Naive B cell (primary cell): ENCODE measurements around the gene RHCE. TPM values are rescaled to one million over a fixed set of nuclear protein-coding genes. Genes with fewer than 3 reads are reported as not detected.

Source experiments
- polyA plus RNA-seq, 6 donors: library from polyadenylated mRNA; unstranded; fragments of 300-500 nt; fragmentation: Illumina TruSeq; gene quantifications; one replicate each; pipeline ENCODE4 v1.2.3, GENCODE V29; 2021; ENCODE audit warnings: low read depth in 6 of 6

RHCE gene
- polyA plus RNA-seq, 6 donors from 2014 or later: 0.23 to 0.70 (median 0.28) TPM; not detected in 3

Other genes with a start within 250 kb of the RHCE start
- gene SYF2, start 188.3 kb downstream of the RHCE start, polyA plus RNA-seq: 10 to 100 TPM; 69.2 to 93.1 (median 78.0) TPM
- gene RSRP1, start 173.4 kb downstream of the RHCE start, polyA plus RNA-seq: 10 to 100 TPM; 34.2 to 78.0 (median 68.9) TPM
- under 1 TPM in 5 of 6 donors, not detected in 1; 0.29 to 0.62 (median 0.39) TPM for gene RHD, start 148.3 kb downstream of the RHCE start, polyA plus RNA-seq
- 100 to 1,000 TPM; 123 to 151 (median 137) TPM for gene TMEM50A, start 82.5 kb downstream of the RHCE start, polyA plus RNA-seq
- gene MACO1, start 10.1 kb upstream of the RHCE start, polyA plus RNA-seq: 1 to 10 TPM; 2.7 to 9.9 (median 7.2) TPM
- gene LDLRAP1, start 122.8 kb upstream of the RHCE start, polyA plus RNA-seq: 10 to 100 TPM; 19.1 to 25.9 (median 20.5) TPM
- gene MAN1C1, start 196.0 kb upstream of the RHCE start, polyA plus RNA-seq: under 1 TPM in 3 of 6 donors, not detected in 3; 0.16 to 0.52 (median 0.44) TPM